ENCODE measurements around the gene BTBD7. TPM values are rescaled to one million over a fixed set of nuclear protein-coding genes. Genes with fewer than 3 reads are reported as not detected.
"Not testable (repeated sequence)": the region's sequence is repeated elsewhere in the genome, so short reads cannot be mapped to it uniquely, and the experiment has no call there.

BTBD7 gene
- total and polyA plus RNA-seq, 2 of the 4 experiments (the other 2 are of a cell fraction) = 11.9 to 30.5 TPM

DNA sequence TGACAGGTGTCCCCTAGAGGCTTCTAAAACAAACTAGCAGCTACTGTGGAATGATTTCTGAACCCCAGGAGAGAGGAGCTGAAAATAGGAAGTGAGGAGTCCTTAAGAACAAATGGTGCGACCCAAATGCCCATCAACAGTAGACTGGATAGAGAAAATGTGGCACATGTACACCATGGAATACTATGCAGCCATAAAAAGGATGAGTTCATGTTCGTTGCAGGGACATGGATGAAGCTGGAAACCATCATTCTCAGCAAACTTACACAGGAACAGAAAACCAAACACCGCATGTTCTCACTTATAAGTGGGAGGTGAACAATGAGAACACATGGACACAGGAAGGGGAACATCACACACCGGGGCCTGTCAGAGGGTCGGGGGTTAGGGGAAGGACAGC, 99.8 kb downstream of the BTBD7 start:
- H3K4me2 ChIP-seq (ENCODE audit: low read depth, low read length); H4K20me1 ChIP-seq (ENCODE audit: insufficient read depth, low read length); DNase-seq; H3K18ac ChIP-seq (ENCODE audit: low read depth, low read length); H3K14ac ChIP-seq (replicated peaks; ENCODE audit: low read depth, low read length); POLR2A ChIA-PET (ENCODE audit: unreplicated experiment); H3K27ac ChIP-seq (ENCODE audit: insufficient read depth, low read length); H4K91ac ChIP-seq (ENCODE audit: insufficient read depth, low read depth, low read length); H3K23ac ChIP-seq (ENCODE audit: low read depth, low read length); H3K9ac ChIP-seq (ENCODE audit: low read depth, low read length); BruUV-seq (replicated peaks); H2AK5ac ChIP-seq (ENCODE audit: low read depth, low read length); H3K4ac ChIP-seq (ENCODE audit: low read depth, low read length); H3K4me1 ChIP-seq (ENCODE audit: control insufficient read depth, insufficient read depth, low read length); H3K9me3 ChIP-seq (ENCODE audit: control insufficient read depth, insufficient read depth, low read length); H2AFZ ChIP-seq (replicated peaks; ENCODE audit: low read length, poor library complexity); H2BK120ac ChIP-seq (ENCODE audit: low read depth, low read length); in situ Hi-C loops (cut with MboI; ENCODE audit: low sequenced_read_pairs); H2BK5ac ChIP-seq (ENCODE audit: low read depth, low read length, poor library complexity, severe bottlenecking); H4K5ac ChIP-seq (ENCODE audit: low read depth, low read length); H3K79me1 ChIP-seq (ENCODE audit: low read depth in 1 of 2, low read length in 2 of 2); H3K27me3 ChIP-seq (ENCODE audit: control insufficient read depth, insufficient read depth, low read length); H2BK20ac ChIP-seq (ENCODE audit: low read depth, low read length); H2BK15ac ChIP-seq (ENCODE audit: low read depth, low read length); H3K4me3 ChIP-seq (ENCODE audit: insufficient read depth, low read depth, low read length); intact Hi-C loops (cut with micrococcal nuclease); H3K36me3 ChIP-seq (ENCODE audit: control insufficient read depth, insufficient read depth, low read length); H2AK9ac ChIP-seq (replicated peaks; ENCODE audit: low read depth, low read length, poor library complexity); dilution Hi-C loops (cut with HindIII; ENCODE audit: low sequenced_read_pairs, unreplicated experiment); ATAC-seq (ENCODE audit: low read depth); H3K56ac ChIP-seq (ENCODE audit: extremely low read depth, insufficient read depth, low read length); H4K8ac ChIP-seq (ENCODE audit: low read depth in 2 of 2, low read length in 2 of 2): not testable (repeated sequence)
- CTCF ChIA-PET = interaction anchor here (1.5 kb wide), 1 partner anchor 26 kb away, joined by 3 read pairs; the partner anchor contains the start of genes GON7 and UBR7
- H3K9me1 ChIP-seq (ENCODE audit: insufficient read depth, low read length) = peaks cover 13% of the 10 kb centered on the region; the same call in 1 of the 2 replicates
- 100% methylated on average over 1 of the region's 5 CpGs; no CpG with 5 or more reads in 1 of the 2 experiments for WGBS, 2 experiments (ENCODE audit: extremely low coverage in 2 of 2, insufficient read length in 1 of 2)

Data from IMR-90 (cell line).